Activated naive CD8-positive, alpha-beta T cell treated with anti-CD3 and anti-CD28 coated beads for 36 hours (primary cell): ENCODE results near the gene RABGGTA. TPM values are rescaled to one million over a fixed set of nuclear protein-coding genes. Genes with fewer than 3 reads are reported as not detected.
A peak's percentile ranks its signal among the peaks of the same experiment; 100 is the strongest.

Source experiments
- DNase-seq: peaks from one replicate; pipeline ENCODE4 v3.0.0; 2021
- H3K27ac Mint-ChIP-seq: one replicate; pipeline ENCODE4 v1.8.0; 2022; ENCODE audit warnings: mild to moderate bottlenecking, moderate library complexity, mixed read lengths
- H3K27me3 Mint-ChIP-seq: one replicate; pipeline ENCODE4 v1.8.0; 2022; ENCODE audit warnings: mild to moderate bottlenecking, mixed read lengths
- H3K36me3 Mint-ChIP-seq: one replicate; pipeline ENCODE4 v1.8.0; 2021; ENCODE audit warnings: mild to moderate bottlenecking, mixed read lengths
- H3K4me1 Mint-ChIP-seq: one replicate; pipeline ENCODE4 v1.8.0; 2021; ENCODE audit warnings: mixed read lengths
- H3K4me3 Mint-ChIP-seq: one replicate; pipeline ENCODE4 v1.8.0; 2022; ENCODE audit warnings: mild to moderate bottlenecking, moderate library complexity, mixed read lengths
- H3K9me3 Mint-ChIP-seq: one replicate; pipeline ENCODE4 v1.8.0; 2022; ENCODE audit warnings: mixed read lengths
- total RNA-seq, 2 experiments: library from RNA; stranded (reverse); gene quantifications; one replicate each; pipeline ENCODE4 v1.2.3, GENCODE V29; 2021

Gene RABGGTA
- total RNA-seq, 2 experiments from 2014 or later = 34.5 to 36.1 TPM

DNA sequence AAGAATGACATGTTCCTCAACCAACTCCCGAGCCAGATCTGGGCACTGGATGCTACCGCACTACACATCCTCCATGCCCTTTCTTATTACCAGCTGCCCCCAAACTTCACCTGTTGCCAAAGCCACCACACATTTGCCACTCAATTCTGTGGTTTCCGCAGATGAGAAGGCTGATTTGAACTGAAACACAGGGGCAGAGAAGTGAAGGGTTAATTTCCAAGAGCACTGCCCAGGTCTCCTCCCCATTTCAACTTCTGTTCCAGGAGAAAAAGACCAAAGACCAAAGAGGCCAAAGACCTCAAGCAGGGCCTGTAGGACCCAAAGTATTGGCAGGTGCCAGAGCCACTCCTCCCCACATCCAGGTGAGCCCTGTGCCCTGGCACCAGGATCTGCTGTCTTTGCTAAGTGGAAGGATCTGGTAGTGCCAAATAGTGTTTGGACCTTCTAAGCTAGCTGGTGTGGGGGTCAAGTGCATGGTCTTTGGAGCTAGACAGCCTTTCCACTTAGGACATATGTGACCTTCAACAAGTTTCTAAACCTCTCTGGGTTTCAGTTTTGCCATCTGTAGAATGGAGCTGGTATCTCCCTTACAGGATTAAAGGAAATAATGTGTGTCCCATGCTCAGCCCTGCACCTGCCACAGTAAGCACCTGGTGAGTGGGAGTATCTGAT lies 20.2 kb upstream of the RABGGTA start:
- no peak overlapping the region for H3K4me3 Mint-ChIP-seq
- no peaks in the 10 kb centered on the region for H3K27me3 Mint-ChIP-seq
- peaks cover 46% of the 10 kb centered on the region for H3K4me1 Mint-ChIP-seq
- H3K9me3 Mint-ChIP-seq = no peaks in the 10 kb centered on the region
- H3K36me3 Mint-ChIP-seq = peaks cover 35% of the 10 kb centered on the region
- no peak overlapping the region for H3K27ac Mint-ChIP-seq
- no peak for DNase-seq

DNA sequence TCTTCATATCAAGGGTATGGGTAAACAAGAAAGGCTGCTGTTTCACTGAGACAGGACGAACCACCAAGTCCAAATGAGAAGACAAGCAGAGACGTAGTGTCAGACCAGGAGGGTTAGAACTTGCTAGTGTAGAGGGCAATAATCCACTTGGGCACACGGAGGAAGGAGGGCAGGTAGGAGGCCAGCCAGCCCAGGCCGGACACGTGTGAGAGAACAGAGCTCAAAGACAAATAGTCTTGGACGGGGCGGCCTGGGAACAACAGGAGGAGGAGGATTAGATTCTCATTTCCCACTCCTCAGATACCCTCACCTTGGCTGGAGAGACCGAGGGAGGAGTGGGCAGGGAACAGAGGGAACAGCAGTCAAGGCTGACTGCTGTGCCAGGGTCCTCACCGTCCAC lies 19.3 kb upstream of the RABGGTA start:
- DNase-seq = no peak
- H3K27ac Mint-ChIP-seq = no peak overlapping the region
- peaks cover 39% of the 10 kb centered on the region for H3K4me1 Mint-ChIP-seq
- H3K4me3 Mint-ChIP-seq = no peak overlapping the region
- no peaks in the 10 kb centered on the region for H3K9me3 Mint-ChIP-seq
- H3K36me3 Mint-ChIP-seq = peaks cover 28% of the 10 kb centered on the region
- H3K27me3 Mint-ChIP-seq = no peaks in the 10 kb centered on the region

DNA sequence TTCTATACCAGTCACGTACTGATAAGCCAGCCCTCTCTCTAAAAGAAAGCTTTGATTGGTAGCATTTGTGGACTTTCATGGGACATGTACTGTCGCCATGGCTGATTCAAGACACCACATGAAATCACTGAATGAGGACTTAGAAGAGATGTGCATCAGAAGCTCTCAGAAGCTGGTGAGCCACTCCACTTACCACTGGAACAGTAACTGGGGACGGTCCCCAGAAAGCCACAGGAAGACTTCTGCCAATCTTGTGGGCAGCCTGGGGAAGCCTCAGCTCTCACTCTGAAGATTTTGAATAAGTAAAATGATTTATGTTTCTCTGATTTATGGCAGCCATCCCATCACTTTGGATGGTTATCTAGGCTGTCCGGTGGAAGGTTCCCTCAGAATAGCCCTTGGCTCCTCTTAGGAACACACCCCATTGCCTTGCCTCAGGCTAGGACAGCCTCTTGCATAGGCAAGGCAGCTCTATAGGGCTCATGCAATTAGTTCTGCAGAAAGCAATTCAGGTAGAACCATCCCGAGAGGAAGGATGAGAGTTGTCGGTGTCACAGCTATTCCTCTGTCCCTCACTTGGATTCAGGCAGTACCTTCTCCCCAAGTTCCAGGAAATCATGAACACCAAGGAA lies 18.4 kb upstream of the RABGGTA start:
- Mint-ChIP-seq H3K36me3 (peaks cover 28% of the 10 kb centered on the region), H3K4me3 (no peak overlapping the region), H3K9me3 (no peaks in the 10 kb centered on the region), H3K4me1 (peaks cover 44% of the 10 kb centered on the region), H3K27ac (no peak overlapping the region), H3K27me3 (no peaks in the 10 kb centered on the region)
- DNase-seq = peak; percentile 78

DNA sequence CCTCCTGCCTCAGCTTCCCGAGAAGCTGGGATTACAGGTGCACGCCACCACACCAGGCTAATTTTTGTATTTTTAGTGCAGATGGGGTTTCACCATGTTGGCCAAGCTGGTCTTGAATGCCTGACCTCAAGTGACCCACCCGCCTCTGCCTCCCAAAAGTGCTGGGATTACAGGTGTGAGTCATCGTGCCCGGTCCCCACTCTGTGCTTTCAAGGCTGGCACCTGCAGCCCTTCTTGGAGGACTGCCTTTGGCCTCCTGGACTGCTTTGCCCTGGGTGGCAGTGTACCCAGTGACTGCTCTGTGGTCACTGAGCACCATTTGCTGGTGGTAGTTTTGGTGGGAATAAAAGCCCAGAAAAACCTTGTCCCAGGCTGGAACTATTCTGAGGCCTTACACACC lies 15.6 kb upstream of the RABGGTA start:
- Mint-ChIP-seq H3K4me3 (no peak overlapping the region), H3K27me3 (no peaks in the 10 kb centered on the region), H3K27ac (no peak overlapping the region), H3K36me3 (peaks cover 23% of the 10 kb centered on the region), H3K9me3 (no peaks in the 10 kb centered on the region), H3K4me1 (peaks cover 41% of the 10 kb centered on the region)
- no peak for DNase-seq

DNA sequence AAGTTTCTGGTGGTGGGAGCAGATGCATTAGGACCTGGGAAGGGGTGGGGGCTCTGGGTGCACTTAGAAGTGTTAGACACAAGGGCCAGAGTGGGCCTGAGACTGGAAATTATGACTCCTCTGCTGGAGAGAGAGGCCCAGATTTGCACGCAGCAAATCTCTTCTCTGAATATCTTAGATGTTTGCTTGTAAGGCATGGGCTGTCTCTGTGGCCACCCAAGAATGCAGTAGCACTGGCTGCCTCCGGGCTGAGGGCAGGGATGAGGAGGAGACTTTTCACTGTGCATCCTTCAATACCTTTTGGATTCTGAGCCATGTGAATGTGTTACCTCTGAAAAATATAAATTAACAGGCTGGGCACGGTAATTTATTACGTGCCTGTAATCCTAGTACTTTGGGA lies 14.0 kb upstream of the RABGGTA start:
- Mint-ChIP-seq H3K36me3 (peaks cover 11% of the 10 kb centered on the region), H3K27ac (no peak overlapping the region), H3K4me1 (peaks cover 28% of the 10 kb centered on the region), H3K9me3 (no peaks in the 10 kb centered on the region), H3K4me3 (no peak overlapping the region), H3K27me3 (no peaks in the 10 kb centered on the region)
- no peak for DNase-seq

DNA sequence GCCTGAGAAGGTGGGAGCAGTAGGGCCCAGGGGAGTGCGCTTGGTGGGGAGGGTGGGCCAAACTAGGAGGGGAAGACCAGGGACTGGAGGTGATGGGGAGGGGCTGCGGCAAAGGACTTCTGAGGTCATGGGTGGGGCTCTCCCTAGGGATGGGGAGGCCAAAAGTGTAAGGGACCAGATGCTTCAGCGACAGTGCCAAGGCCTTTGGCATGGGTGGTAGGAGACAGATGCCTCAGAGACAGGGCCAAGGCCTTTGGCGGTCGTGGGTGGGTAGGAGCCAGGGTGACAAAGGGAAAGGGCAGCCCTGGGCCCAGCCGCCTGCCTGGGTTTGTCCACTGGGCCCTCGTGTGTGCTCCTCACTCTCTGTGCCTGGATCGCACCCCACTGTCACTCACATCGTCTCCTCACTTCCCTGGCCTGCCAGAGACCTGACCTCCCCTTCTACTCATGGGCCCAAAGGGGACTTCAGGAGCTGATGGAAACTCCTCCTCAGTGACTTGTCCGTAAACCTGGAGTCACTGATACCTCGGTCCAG lies 13.2 kb upstream of the RABGGTA start:
- no peak for DNase-seq
- Mint-ChIP-seq H3K27ac (no peak overlapping the region), H3K27me3 (no peaks in the 10 kb centered on the region), H3K4me1 (peaks cover 29% of the 10 kb centered on the region), H3K36me3 (peaks cover 8% of the 10 kb centered on the region), H3K9me3 (no peaks in the 10 kb centered on the region), H3K4me3 (no peak overlapping the region)

DNA sequence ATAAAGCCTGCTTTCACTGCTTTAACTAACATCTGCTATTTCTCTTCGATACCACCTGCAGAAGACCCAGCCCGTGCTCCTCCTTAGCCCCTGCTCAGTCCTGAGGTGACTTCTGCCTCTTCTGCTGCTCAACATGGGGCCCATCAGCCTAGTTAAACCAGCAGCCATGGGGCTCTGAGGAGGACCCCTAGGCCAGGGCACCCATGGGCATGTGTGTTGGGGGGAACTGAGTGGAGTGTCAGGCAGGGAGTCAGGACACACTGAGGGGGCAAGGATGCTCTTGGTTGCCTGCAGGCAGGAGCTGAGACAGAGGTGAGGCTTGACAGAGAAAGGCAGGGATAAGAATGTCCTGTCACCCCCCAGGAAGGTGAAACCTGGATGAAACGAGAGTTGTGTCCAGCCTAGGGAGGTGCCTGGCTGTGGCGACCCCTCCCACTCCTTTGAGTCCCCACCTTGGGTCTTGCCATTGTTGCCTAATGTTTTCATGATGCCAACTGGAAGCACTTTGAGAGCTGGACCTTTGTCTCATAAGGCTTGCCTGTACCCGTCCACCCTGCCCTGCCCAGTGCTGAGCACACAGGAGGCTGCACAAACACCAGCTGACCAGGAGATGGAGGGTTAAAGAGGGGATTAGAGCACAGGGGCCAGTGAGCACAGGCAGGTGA lies 12.5 kb upstream of the RABGGTA start:
- no peak overlapping the region for H3K27ac Mint-ChIP-seq
- no peak for DNase-seq
- H3K9me3 Mint-ChIP-seq = no peaks in the 10 kb centered on the region
- H3K36me3 Mint-ChIP-seq = peaks cover 8% of the 10 kb centered on the region
- H3K4me3 Mint-ChIP-seq = no peak overlapping the region
- no peaks in the 10 kb centered on the region for H3K27me3 Mint-ChIP-seq
- H3K4me1 Mint-ChIP-seq = peaks cover 30% of the 10 kb centered on the region

DNA sequence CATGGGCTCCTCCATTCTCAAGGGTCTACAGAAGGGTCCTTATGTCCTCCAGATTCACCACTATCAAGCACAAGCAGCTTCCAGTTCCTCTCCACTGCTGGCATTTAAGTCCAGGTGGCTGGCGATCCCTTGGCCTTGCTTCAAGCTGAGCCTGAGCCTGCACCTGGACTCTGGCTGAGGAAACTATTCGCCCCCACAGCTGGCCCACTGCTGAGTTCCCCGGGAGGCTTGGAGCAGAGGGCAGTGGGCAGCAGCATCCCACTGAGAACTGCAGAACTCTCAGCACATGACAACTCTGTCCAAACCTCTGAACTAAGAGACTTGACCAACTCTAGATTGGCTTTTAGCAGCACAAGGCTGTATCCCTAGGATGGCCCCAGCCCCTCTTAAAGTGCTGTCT lies 11.3 kb upstream of the RABGGTA start:
- Mint-ChIP-seq H3K4me3 (no peak overlapping the region), H3K27me3 (no peaks in the 10 kb centered on the region), H3K9me3 (peaks cover 7% of the 10 kb centered on the region), H3K36me3 (peaks cover 11% of the 10 kb centered on the region), H3K27ac (no peak overlapping the region), H3K4me1 (peaks cover 37% of the 10 kb centered on the region)
- DNase-seq = no peak

DNA sequence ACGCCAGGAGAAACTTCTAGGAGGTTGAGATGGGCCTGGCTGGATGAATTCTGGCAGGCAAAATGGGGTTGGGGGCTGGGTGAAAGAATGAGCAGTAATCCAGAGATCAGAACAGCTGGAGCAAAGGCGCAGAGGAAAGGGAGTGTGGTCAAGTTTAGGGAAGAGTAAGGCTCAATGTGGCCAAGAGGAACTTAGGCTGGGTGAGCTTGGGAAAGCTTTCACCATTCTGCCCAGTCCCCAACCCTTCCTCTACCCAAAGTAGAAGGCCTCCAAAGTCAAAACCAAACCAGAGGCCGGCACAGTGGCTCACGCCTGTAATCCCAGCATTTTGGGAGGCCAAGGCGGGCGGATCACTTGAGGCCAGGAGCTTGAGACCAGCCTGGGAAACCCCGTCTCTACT lies 10.2 kb upstream of the RABGGTA start:
- H3K27ac Mint-ChIP-seq = no peak overlapping the region
- H3K9me3 Mint-ChIP-seq = peaks cover 7% of the 10 kb centered on the region
- H3K27me3 Mint-ChIP-seq = no peaks in the 10 kb centered on the region
- H3K4me3 Mint-ChIP-seq = no peak overlapping the region
- peaks cover 12% of the 10 kb centered on the region for H3K36me3 Mint-ChIP-seq
- H3K4me1 Mint-ChIP-seq = peaks cover 40% of the 10 kb centered on the region
- DNase-seq = no peak

DNA sequence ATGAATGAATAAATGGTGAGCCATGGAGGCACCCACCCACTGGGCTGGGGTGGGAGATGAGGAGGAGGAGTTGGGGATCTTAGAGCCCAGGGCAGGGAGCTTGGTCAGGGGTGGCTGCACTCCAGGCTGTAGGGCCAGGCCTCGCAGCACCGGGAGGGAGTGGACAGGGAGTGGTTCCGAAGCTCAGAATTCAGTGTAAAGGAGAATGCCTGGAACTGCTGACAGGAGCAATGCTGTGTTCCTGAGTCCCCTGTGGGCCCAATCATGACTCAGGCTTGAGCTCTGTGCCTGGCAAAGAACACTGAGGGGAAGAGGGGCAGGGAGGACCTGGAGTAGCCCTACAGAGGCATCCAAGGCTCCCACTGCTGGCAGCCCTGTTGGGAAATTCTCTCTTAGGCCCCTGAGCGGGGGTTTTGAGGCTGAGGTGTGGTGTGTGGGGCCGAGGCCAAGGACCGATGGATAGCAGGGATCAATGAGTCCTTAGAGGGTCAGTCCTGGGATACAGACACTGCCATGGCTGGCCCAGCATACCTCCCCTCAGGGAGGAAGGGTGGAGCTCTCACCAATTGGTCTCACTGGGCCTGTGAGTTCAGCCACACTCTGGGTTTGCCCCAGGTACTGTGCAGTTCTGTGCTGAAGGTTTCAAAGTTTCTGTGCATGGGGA lies 9.5 kb upstream of the RABGGTA start:
- Mint-ChIP-seq H3K36me3 (peaks cover 12% of the 10 kb centered on the region), H3K9me3 (peaks cover 7% of the 10 kb centered on the region), H3K27me3 (no peaks in the 10 kb centered on the region), H3K27ac (no peak overlapping the region), H3K4me3 (no peak overlapping the region), H3K4me1 (peaks cover 40% of the 10 kb centered on the region)
- DNase-seq = no peak

DNA sequence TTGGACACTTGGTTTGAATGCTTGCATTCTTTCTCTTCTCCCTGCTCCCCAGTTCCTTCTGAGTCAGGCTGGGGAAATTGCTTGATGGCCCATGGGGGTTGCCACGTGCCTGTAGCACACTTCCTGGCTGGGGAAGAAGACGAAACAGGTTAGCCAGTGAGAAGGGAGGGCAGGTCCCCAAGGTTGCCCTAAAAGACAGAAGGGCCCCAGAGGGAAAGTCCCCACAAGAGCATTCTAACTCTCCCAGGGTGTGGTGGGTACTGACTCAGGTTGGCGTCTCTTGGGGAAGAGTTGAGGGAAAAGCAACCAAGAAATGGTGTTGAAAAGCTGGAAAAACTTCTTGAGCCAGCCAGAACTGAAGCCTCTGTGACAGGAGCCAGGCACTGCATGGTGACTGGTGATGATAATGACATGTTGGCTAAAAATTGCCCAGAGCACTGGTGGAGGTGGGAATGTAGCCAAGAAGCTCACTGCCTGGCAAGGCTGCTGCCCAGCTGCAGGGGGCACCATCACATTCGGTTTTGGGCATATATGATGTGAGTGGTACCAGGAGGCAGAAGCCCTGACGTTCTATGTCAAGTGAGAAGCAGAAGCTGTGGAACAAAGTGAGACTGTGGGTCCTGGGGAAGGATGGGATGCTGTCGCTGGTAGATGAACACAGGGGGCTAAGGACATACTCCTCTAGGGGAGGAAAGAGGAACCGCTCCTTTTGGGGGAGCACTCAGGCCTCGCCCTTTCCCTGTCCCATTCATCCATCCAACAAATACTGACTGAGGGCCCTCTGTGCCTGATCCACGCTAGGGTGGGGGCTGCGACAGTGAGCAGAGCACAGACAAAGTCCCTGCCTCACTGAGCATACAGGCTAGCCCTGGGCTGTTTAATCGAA lies 8.1 kb upstream of the RABGGTA start:
- Mint-ChIP-seq H3K4me3 (no peak overlapping the region), H3K4me1 (peaks cover 39% of the 10 kb centered on the region), H3K27me3 (no peaks in the 10 kb centered on the region), H3K36me3 (peaks cover 12% of the 10 kb centered on the region), H3K9me3 (peaks cover 7% of the 10 kb centered on the region), H3K27ac (peak overlapping the region; percentile 66)
- DNase-seq = peak; percentile 57

DNA sequence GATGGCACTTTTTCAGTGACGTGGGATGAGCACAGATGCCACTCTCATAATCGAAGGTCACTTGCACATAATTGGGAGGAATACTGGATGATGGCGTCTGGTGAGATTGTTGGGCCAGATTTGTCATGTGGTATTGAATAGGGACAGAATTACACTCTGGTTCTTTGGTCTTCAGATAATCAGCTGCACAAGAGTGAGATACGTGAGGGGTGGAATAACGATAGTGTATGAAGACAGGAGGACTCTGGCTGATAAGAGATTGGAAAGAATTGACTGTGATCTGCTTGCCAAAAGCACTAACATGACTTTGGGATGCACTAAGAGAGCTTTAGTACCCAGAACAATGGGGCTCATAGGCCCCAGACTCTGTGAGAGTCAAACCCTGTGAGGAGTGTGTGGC lies 7.0 kb upstream of the RABGGTA start:
- Mint-ChIP-seq H3K9me3 (peaks cover 7% of the 10 kb centered on the region), H3K27ac (peak overlapping the region; percentile 66), H3K4me1 (peaks cover 50% of the 10 kb centered on the region)

DNA sequence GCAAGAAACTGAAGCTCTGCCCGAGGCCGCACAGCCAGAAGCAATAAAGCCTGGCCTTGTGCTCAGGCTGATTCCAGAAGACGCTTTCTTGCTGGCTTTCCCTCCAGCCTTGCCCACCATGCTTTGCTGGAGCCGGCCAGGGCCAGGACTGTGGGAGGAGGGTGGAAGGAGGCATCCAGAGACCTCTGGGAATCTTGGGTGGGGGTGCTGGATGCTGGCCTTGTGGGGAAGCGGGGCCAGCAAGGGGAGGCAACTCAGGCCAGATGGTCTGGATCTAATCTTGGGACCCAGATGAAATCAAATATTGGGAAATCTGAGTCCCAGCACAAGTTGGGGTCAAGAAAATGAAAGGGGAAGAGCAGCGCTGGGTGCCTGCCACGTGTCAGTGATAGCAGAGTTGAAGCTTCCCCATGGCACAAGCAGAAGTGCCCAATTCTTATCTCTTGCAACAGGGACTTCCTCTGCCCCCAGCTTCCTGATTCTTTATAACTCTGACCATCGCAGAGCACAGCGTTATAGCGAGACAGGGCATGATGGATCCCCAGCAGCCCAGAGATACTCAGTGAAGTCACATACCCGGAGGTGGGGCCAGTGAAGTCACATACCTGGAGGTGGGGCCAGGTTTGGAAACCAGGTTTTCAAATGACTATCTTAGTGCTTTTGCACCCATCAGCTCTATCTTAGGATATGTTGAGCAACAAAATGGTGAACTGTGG lies 6.4 kb upstream of the RABGGTA start:
- Mint-ChIP-seq H3K4me1 (peaks cover 57% of the 10 kb centered on the region), H3K4me3 (no peak overlapping the region), H3K36me3 (peaks cover 15% of the 10 kb centered on the region), H3K9me3 (peaks cover 7% of the 10 kb centered on the region), H3K27me3 (no peaks in the 10 kb centered on the region), H3K27ac (peak overlapping the region; percentile 66)
- DNase-seq = no peak

More for the DNA sequence above, 7.0 kb upstream of the RABGGTA start:
- Mint-ChIP-seq H3K4me3 (no peak overlapping the region), H3K36me3 (peaks cover 15% of the 10 kb centered on the region), H3K27me3 (no peaks in the 10 kb centered on the region)
- no peak for DNase-seq

DNA sequence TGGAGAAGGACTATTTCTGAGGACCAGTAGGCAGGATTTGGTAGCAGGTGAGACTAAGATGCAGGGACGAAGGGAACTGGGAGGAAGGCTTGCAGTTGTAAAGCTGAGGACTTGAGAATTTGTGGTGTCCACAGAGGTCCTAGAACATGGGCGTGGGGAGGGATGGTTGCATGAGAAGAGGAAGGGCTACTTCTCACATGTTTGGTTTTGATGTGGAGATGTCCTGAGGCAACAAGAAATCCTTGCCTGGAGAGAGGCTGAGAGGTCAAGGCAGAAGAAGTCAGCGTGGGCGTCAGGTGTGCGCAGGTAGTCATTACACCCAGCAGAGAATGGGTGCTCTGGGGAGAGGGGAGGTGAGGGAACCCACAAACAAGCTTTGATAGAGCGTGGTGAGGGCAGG lies 5.7 kb upstream of the RABGGTA start:
- no peak overlapping the region for H3K27ac Mint-ChIP-seq
- DNase-seq = no peak
- H3K4me3 Mint-ChIP-seq = no peak overlapping the region

More for the DNA sequence above, 5.7 kb upstream of the RABGGTA start:
- Mint-ChIP-seq H3K27me3 (no peaks in the 10 kb centered on the region), H3K4me1 (peaks cover 64% of the 10 kb centered on the region), H3K36me3 (peaks cover 20% of the 10 kb centered on the region), H3K9me3 (peaks cover 7% of the 10 kb centered on the region)
